ENCODE results near the gene HOXD9. TPM values are rescaled to one million over a fixed set of nuclear protein-coding genes. Genes with fewer than 3 reads are reported as not detected.

HOXD9 gene
- total RNA-seq, 1 experiment from 2014 or later: not detected

DNA sequence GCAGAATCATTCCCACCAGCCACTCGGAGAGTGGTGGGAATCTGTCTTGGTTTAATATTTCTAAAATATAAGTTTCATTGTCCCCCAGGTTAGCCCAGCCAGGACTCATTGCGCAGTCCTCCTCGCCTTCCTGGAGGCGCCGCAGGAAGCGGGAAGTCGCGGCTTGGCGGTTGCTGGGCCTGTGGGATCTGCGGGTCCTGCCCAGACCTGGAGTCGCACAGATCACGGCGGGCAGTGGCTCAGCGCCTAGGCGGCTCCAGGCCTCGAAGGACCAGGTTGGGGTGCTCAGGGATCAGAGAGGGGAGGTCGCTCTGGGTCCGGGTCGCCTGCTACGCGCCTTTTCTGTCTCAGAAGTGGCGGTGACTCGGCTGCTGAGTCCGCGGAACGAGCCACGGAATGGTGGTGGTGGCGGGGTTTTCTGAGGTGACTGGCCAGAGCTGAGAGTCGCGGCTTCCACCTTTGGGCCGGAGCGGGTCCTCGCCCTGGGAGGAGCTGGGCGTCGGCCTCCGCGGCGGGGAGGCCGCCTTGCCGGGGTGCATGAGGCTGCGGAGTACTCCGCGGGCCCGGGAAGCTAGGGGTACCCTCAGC lies 37.2 kb downstream of the HOXD9 start:
- Histone ChIP-seq H3K79me1 (ENCODE audit: insufficient read depth, low read depth, low read length, poor library complexity, severe bottlenecking) (no peaks in the 10 kb centered on the region), H3K4me2 (ENCODE audit: insufficient read depth, insufficient read length, low read length) (peak overlapping the region; percentile 9), H4K20me1 (ENCODE audit: control insufficient read depth, insufficient read depth, insufficient read length) (peaks cover 2% of the 10 kb centered on the region), H3K27me3 (ENCODE audit: insufficient read depth, low read length) (peaks cover 100% of the 10 kb centered on the region), H3K4ac (ENCODE audit: low read depth, low read length) (no peak overlapping the region), H4K8ac (replicated peaks; ENCODE audit: insufficient read length, low read depth, low read length) (no peak overlapping the region), H3K9ac (ENCODE audit: extremely low read depth, insufficient read length, low read length) (no peak overlapping the region), H2AK5ac (ENCODE audit: insufficient read length, low read length) (no peak overlapping the region), H3K79me2 (ENCODE audit: insufficient read depth, low read length) (no peaks in the 10 kb centered on the region), H3K56ac (ENCODE audit: insufficient read length, low read depth, low read length) (no peak overlapping the region), H2AFZ (ENCODE audit: low read length) (no peak overlapping the region), H2BK120ac (ENCODE audit: low read depth, low read length, poor library complexity, severe bottlenecking) (no peak overlapping the region), H3T11ph (ENCODE audit: low read length) (no peak overlapping the region), H2BK15ac (ENCODE audit: low read depth, low read length) (no peak overlapping the region), H3K23ac (ENCODE audit: insufficient read length, low read depth, low read length) (no peak overlapping the region), H3K4me1 (ENCODE audit: insufficient read depth, low read length) (no peaks in the 10 kb centered on the region), H3K23me2 (ENCODE audit: insufficient read length, low read depth, low read length, poor library complexity, severe bottlenecking) (no peaks in the 10 kb centered on the region), H2BK5ac (ENCODE audit: insufficient read length, low read length) (no peak overlapping the region), H3K27ac (ENCODE audit: insufficient read length, low read depth, low read length) (no peak overlapping the region), H3K14ac (ENCODE audit: insufficient read depth, low read length) (no peak overlapping the region), H3K9me3 (ENCODE audit: control insufficient read depth, low read depth, low read length) (no peaks in the 10 kb centered on the region), H2BK12ac (ENCODE audit: insufficient read length, low read depth, low read length) (no peak overlapping the region), H4K91ac (ENCODE audit: insufficient read length, low read depth, low read length) (no peak overlapping the region), H2BK20ac (ENCODE audit: low read depth, low read length, poor library complexity, severe bottlenecking) (no peak overlapping the region), H3K18ac (ENCODE audit: insufficient read length, low read depth, low read length) (no peak overlapping the region), H4K5ac (ENCODE audit: insufficient read length, low read depth, low read length) (no peak overlapping the region)
- Mint-ChIP-seq H3K4me1 (peaks cover 6 to 38% of the 10 kb centered on the region in 2 experiments; a peak in 3 of 4 replicates), H3K36me3 (ENCODE audit: insufficient read depth in 1 of 3, low read depth in 3 of 3) (no peaks in the 10 kb centered on the region; a peak in 1 of 7 replicates), H3K27ac (no peak overlapping the region), H3K27me3 (ENCODE audit: low read depth) (peaks cover 100% of the 10 kb centered on the region), H3K4me3 (no peak overlapping the region), H3K9me3 (peaks cover 2 to 5% of the 10 kb centered on the region in 2 experiments; a peak in 3 of 5 replicates)
- DNase-seq: no peak
- TF ChIP-seq, protein P1, sequence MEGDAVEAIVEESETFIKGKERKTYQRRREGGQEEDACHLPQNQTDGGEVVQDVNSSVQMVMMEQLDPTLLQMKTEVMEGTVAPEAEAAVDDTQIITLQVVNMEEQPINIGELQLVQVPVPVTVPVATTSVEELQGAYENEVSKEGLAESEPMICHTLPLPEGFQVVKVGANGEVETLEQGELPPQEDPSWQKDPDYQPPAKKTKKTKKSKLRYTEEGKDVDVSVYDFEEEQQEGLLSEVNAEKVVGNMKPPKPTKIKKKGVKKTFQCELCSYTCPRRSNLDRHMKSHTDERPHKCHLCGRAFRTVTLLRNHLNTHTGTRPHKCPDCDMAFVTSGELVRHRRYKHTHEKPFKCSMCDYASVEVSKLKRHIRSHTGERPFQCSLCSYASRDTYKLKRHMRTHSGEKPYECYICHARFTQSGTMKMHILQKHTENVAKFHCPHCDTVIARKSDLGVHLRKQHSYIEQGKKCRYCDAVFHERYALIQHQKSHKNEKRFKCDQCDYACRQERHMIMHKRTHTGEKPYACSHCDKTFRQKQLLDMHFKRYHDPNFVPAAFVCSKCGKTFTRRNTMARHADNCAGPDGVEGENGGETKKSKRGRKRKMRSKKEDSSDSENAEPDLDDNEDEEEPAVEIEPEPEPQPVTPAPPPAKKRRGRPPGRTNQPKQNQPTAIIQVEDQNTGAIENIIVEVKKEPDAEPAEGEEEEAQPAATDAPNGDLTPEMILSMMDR (conservative IDR thresholded peaks at IDR 0.05): no peak
- no CpG with 5 or more reads among the region's 44 CpGs for WGBS (ENCODE audit: extremely low coverage, insufficient read length, low lambda C conversion rate)

All from H9 (cell line).